TTC549 (cell line): ENCODE data around the gene MIDN.

Source experiments
- FAIRE-seq: peaks from 2 replicates; lab custom pipeline; 2012; peaks lifted over from hg19 to GRCh38; lab: Jason Lieb, UNC

The MIDN gene

GRCh38 chr19:1270854-1271527, 22.6 kb downstream of the MIDN start:
- FAIRE-seq, result no peak

- no peak for FAIRE-seq
These were observed 23.4 kb downstream of the MIDN start for GRCh38 chr19:1271528-1272422.

GRCh38 chr19:1272423-1273262, 24.3 kb downstream of the MIDN start:
- FAIRE-seq, result no peak

GRCh38 chr19:1273263-1274041, 25.1 kb downstream of the MIDN start:
- no peak for FAIRE-seq

- FAIRE-seq, result no peak
These were observed 25.9 kb downstream of the MIDN start for GRCh38 chr19:1274081-1274851.

GRCh38 chr19:1274852-1275259, 26.5 kb downstream of the MIDN start:
- no peak for FAIRE-seq

GRCh38 chr19:1275260-1275975, 27.0 kb downstream of the MIDN start, which contains the start of gene FAM174C:
FAM174C (plus strand) TSS chr19:1275530; CDS start chr19:1275550, 20 bp downstream.
- FAIRE-seq, result no peak

GRCh38 chr19:1275976-1276627, 27.7 kb downstream of the MIDN start:
- FAIRE-seq, result no peak

- FAIRE-seq, result no peak
These were observed 28.2 kb downstream of the MIDN start for GRCh38 chr19:1276628-1277022.

- FAIRE-seq, result no peak
These were observed 28.7 kb downstream of the MIDN start for GRCh38 chr19:1277061-1277460.

GRCh38 chr19:1278074-1278473, 29.7 kb downstream of the MIDN start:
- FAIRE-seq, result no peak

- no peak for FAIRE-seq
These were observed 30.6 kb downstream of the MIDN start for GRCh38 chr19:1278713-1279660.

GRCh38 chr19:1279782-1280341, 31.5 kb downstream of the MIDN start:
- no peak for FAIRE-seq

GRCh38 chr19:1280636-1281568, 32.5 kb downstream of the MIDN start:
- no peak for FAIRE-seq

- no peak for FAIRE-seq
These were observed 33.3 kb downstream of the MIDN start for GRCh38 chr19:1281569-1282287.

GRCh38 chr19:1282588-1283206, 34.3 kb downstream of the MIDN start:
- FAIRE-seq, result no peak
